Endometrium (tissue), 2 donors: ENCODE measurements around the gene ITIH6.

Experiments
- FAIRE-seq: peaks from 2 replicates; lab custom pipeline; 2012; peaks lifted over from hg19 to GRCh38; lab: Jason Lieb, UNC
- donor health status: control.
- donor health status: control.

ITIH6 gene

GRCh38 chrX:54710920-54711319 lies 87.1 kb downstream of the ITIH6 start:
- FAIRE-seq: no peak

- no peak for FAIRE-seq
Observed at GRCh38 chrX:54708404-54708803, 89.7 kb downstream of the ITIH6 start.
